Neuronal stem cell (in vitro differentiated cells): ENCODE measurements around the gene PRKAA2.

ENCODE experiments used
- DNase-seq: peaks from one replicate; pipeline ENCODE4 v3.0.0-alpha.2; 2013; ENCODE audit warnings: low spot score
- H2AFZ ChIP-seq: one replicate; pipeline ENCODE4 v1.6.1; 2013; ENCODE audit warnings: mild to moderate bottlenecking, low read length, inconsistent platforms
- H2AK5ac ChIP-seq: 2 replicates; pipeline ENCODE4 v1.6.1; 2013; ENCODE audit warnings: low read depth, mild to moderate bottlenecking, inconsistent platforms, low read length, moderate library complexity, mixed read lengths
- H2BK120ac ChIP-seq: 2 replicates; pipeline ENCODE4 v1.6.1; 2013; ENCODE audit warnings: low read depth, mild to moderate bottlenecking, inconsistent platforms, low read length, moderate library complexity, mixed read lengths
- H2BK12ac ChIP-seq: one replicate; pipeline ENCODE4 v1.6.1; 2013; ENCODE audit warnings: low read length, inconsistent platforms
- H2BK15ac ChIP-seq: 2 replicates; pipeline ENCODE4 v1.6.1; 2013; ENCODE audit warnings: mild to moderate bottlenecking, low read length, inconsistent platforms, mixed read lengths
- H2BK5ac ChIP-seq: one replicate; pipeline ENCODE4 v1.6.1; 2013; ENCODE audit warnings: inconsistent platforms, mild to moderate bottlenecking, low read length, moderate library complexity
- H3K14ac ChIP-seq: one replicate; pipeline ENCODE4 v1.6.1; 2013; ENCODE audit warnings: low read length, inconsistent platforms
- H3K18ac ChIP-seq: 2 replicates; pipeline ENCODE4 v1.6.1; 2013; ENCODE audit warnings: low read length, inconsistent platforms
- H3K23ac ChIP-seq: 2 replicates; pipeline ENCODE4 v1.6.1; 2013; ENCODE audit warnings: low read depth, mild to moderate bottlenecking, mixed read lengths, low read length, inconsistent platforms; ENCODE audit not compliant: poor library complexity
- H3K27ac ChIP-seq: replicated peaks from 3 replicates; pipeline ENCODE4 v1.5.1; 2013; ENCODE audit warnings: low read length, inconsistent platforms
- H3K27me3 ChIP-seq, 3 experiments: 2 replicates each; pipeline ENCODE4 v1.6.1; 2013; ENCODE audit warnings: low read length in 3 of 3, mild to moderate bottlenecking in 2 of 3, inconsistent platforms in 1 of 3, low read depth in 1 of 3, mixed read lengths in 1 of 3, moderate library complexity in 1 of 3; ENCODE audit not compliant: control insufficient read depth in 3 of 3, insufficient read depth in 3 of 3
- H3K36me3 ChIP-seq, 2 donors: replicated peaks in 1 of 2; 2 replicates each; pipeline ENCODE4 v1.6.1; 2013; ENCODE audit warnings: low read length in 2 of 2; ENCODE audit not compliant: control insufficient read depth in 2 of 2, insufficient read depth in 2 of 2
- H3K4ac ChIP-seq: 2 replicates; pipeline ENCODE4 v1.6.1; 2013; ENCODE audit warnings: inconsistent platforms, mild to moderate bottlenecking, low read length, moderate library complexity
- H3K4me1 ChIP-seq, 2 donors: 1 replicate in 1 of 2; 2 replicates in 1 of 2; pipeline ENCODE4 v1.6.1; 2013; ENCODE audit warnings: low read length in 2 of 2, low read depth in 1 of 2; ENCODE audit not compliant: control insufficient read depth in 2 of 2, insufficient read depth in 1 of 2
- H3K4me2 ChIP-seq: one replicate; pipeline ENCODE4 v1.6.1; 2013; ENCODE audit warnings: mild to moderate bottlenecking, low read length, inconsistent platforms; ENCODE audit not compliant: insufficient read depth, poor library complexity, severe bottlenecking
- H3K4me3 ChIP-seq, 2 donors: 2 replicates each; pipeline ENCODE4 v1.5.1; 2013; ENCODE audit warnings: low read length in 2 of 2, mild to moderate bottlenecking in 2 of 2, inconsistent platforms in 1 of 2, moderate library complexity in 1 of 2
- H3K79me1 ChIP-seq: one replicate; pipeline ENCODE4 v1.6.1; 2013; ENCODE audit warnings: low read depth, mild to moderate bottlenecking, inconsistent platforms, low read length, moderate library complexity
- H3K9ac ChIP-seq: one replicate; pipeline ENCODE4 v1.6.1; 2013; ENCODE audit warnings: mild to moderate bottlenecking, low read depth, low read length, inconsistent platforms; ENCODE audit not compliant: poor library complexity
- H3K9me3 ChIP-seq, 2 donors: replicated peaks in 1 of 2; 2 replicates each; pipeline versions ENCODE3 to v1.6.1; 2013; ENCODE audit warnings: low read length in 2 of 2, mild to moderate bottlenecking in 2 of 2, inconsistent platforms in 1 of 2, low read depth in 1 of 2, mixed read lengths in 1 of 2, moderate library complexity in 1 of 2; ENCODE audit not compliant: control insufficient read depth in 2 of 2, insufficient read depth in 1 of 2
- H4K8ac ChIP-seq: one replicate; pipeline ENCODE4 v1.6.1; 2013; ENCODE audit warnings: low read depth, mild to moderate bottlenecking, inconsistent platforms, low read length, moderate library complexity
- H4K91ac ChIP-seq: one replicate; pipeline ENCODE4 v1.6.1; 2013; ENCODE audit warnings: low read length, low read depth, mild to moderate bottlenecking, inconsistent platforms; ENCODE audit not compliant: poor library complexity
- WGBS, 2 donors: extraction: QIAGEN DNeasy Blood & Tissue Kit; methylation state at CpG; one replicate each; pipeline ENCODE4 v1.1.7; 2013; ENCODE audit warnings: missing lambda C conversion rate in 2 of 2, mixed read lengths in 1 of 2; ENCODE audit not compliant: insufficient read length in 2 of 2, insufficient replicate concordance in 1 of 2; ENCODE audit errors: extremely low coverage in 2 of 2; 5-methylcytosine and 5-hydroxymethylcytosine counted together

PRKAA2 gene

GRCh38 chr1:56671085-56671484 lies 26.0 kb downstream of the PRKAA2 start:
- H3K14ac ChIP-seq: no peak overlapping the region
- no peak overlapping the region for H2AFZ ChIP-seq
- no peak overlapping the region for H3K27ac ChIP-seq
- H3K23ac ChIP-seq: no peak overlapping the region
- H2BK120ac ChIP-seq: no peak overlapping the region
- no CpG with 5 or more reads among the region's 4 CpGs for WGBS, 2 donors
- no peak overlapping the region for H3K4ac ChIP-seq
- no peak overlapping the region for H3K18ac ChIP-seq
- no peak overlapping the region for H3K4me2 ChIP-seq
- no peaks in the 10 kb centered on the region for H3K36me3 ChIP-seq
- no peak overlapping the region for H2BK5ac ChIP-seq
- no peak overlapping the region for H4K91ac ChIP-seq
- peaks cover 2% of the 10 kb centered on the region for H3K79me1 ChIP-seq
- H3K4me3 ChIP-seq: no peak overlapping the region
- DNase-seq: no peak
- no peaks in the 10 kb centered on the region for H3K9me3 ChIP-seq
- H4K8ac ChIP-seq: no peak overlapping the region
- no peak overlapping the region for H2BK12ac ChIP-seq
- no peak overlapping the region for H2BK15ac ChIP-seq
- H2AK5ac ChIP-seq: no peak overlapping the region
- no peaks in the 10 kb centered on the region for H3K4me1 ChIP-seq
- H3K27me3 ChIP-seq: no peaks in the 10 kb centered on the region
- H3K9ac ChIP-seq: no peak overlapping the region

- Histone ChIP-seq H2BK12ac (no peak overlapping the region), H3K27ac (no peak overlapping the region), H3K9ac (no peak overlapping the region), H3K4me1 (no peaks in the 10 kb centered on the region), H3K9me3 (no peaks in the 10 kb centered on the region), H3K79me1 (peaks cover 2% of the 10 kb centered on the region), H3K23ac (no peak overlapping the region), H3K36me3 (no peaks in the 10 kb centered on the region), H3K27me3 (no peaks in the 10 kb centered on the region), H3K14ac (no peak overlapping the region), H3K18ac (no peak overlapping the region), H4K8ac (no peak overlapping the region), H3K4me3 (no peak overlapping the region), H2AFZ (no peak overlapping the region), H3K4me2 (no peak overlapping the region), H4K91ac (no peak overlapping the region), H2BK5ac (no peak overlapping the region), H2BK15ac (no peak overlapping the region), H2AK5ac (no peak overlapping the region), H2BK120ac (no peak overlapping the region), H3K4ac (no peak overlapping the region)
- no peak for DNase-seq
- no CpG with 5 or more reads among the region's 2 CpGs for WGBS, 2 donors
These were observed 26.4 kb downstream of the PRKAA2 start for GRCh38 chr1:56671542-56671941.

GRCh38 chr1:56672579-56672978 lies 27.5 kb downstream of the PRKAA2 start:
- no peak overlapping the region for H2BK12ac ChIP-seq
- no peak overlapping the region for H2AK5ac ChIP-seq
- no peak overlapping the region for H4K91ac ChIP-seq
- H3K27me3 ChIP-seq: no peaks in the 10 kb centered on the region
- no peak overlapping the region for H3K23ac ChIP-seq
- no peak overlapping the region for H3K27ac ChIP-seq
- H3K79me1 ChIP-seq: peaks cover 2% of the 10 kb centered on the region
- no peak overlapping the region for H2BK120ac ChIP-seq
- no peaks in the 10 kb centered on the region for H3K4me1 ChIP-seq
- H3K18ac ChIP-seq: no peak overlapping the region
- no peak overlapping the region for H3K4me2 ChIP-seq
- H3K9ac ChIP-seq: no peak overlapping the region
- H2BK15ac ChIP-seq: no peak overlapping the region
- no peak overlapping the region for H4K8ac ChIP-seq
- no CpG with 5 or more reads among the region's 1 CpG for WGBS, 2 donors
- H3K36me3 ChIP-seq: no peaks in the 10 kb centered on the region
- H3K9me3 ChIP-seq: no peaks in the 10 kb centered on the region
- no peak overlapping the region for H2BK5ac ChIP-seq
- no peak overlapping the region for H3K14ac ChIP-seq
- no peak overlapping the region for H3K4ac ChIP-seq
- no peak overlapping the region for H3K4me3 ChIP-seq
- no peak for DNase-seq
- no peak overlapping the region for H2AFZ ChIP-seq

- no peak overlapping the region for H3K4me3 ChIP-seq
- H2BK120ac ChIP-seq: no peak overlapping the region
- no peak overlapping the region for H3K9ac ChIP-seq
- H2BK5ac ChIP-seq: no peak overlapping the region
- no peak overlapping the region for H2AFZ ChIP-seq
- no peaks in the 10 kb centered on the region for H3K27me3 ChIP-seq
- H3K9me3 ChIP-seq: no peaks in the 10 kb centered on the region
- H3K14ac ChIP-seq: no peak overlapping the region
- H2BK15ac ChIP-seq: no peak overlapping the region
- no peak overlapping the region for H3K4ac ChIP-seq
- no peak for DNase-seq
- H3K18ac ChIP-seq: no peak overlapping the region
- no peak overlapping the region for H2AK5ac ChIP-seq
- H4K8ac ChIP-seq: no peak overlapping the region
- H3K36me3 ChIP-seq: no peaks in the 10 kb centered on the region
- H3K27ac ChIP-seq: no peak overlapping the region
- H4K91ac ChIP-seq: no peak overlapping the region
- H2BK12ac ChIP-seq: no peak overlapping the region
- peaks cover 3% of the 10 kb centered on the region for H3K79me1 ChIP-seq
- no peak overlapping the region for H3K23ac ChIP-seq
- H3K4me1 ChIP-seq: no peaks in the 10 kb centered on the region
- H3K4me2 ChIP-seq: no peak overlapping the region
These were observed 30.6 kb downstream of the PRKAA2 start for GRCh38 chr1:56675763-56676162.
